Esophagus muscularis mucosa (tissue), 3 donors: Measurements from ENCODE around the gene AQP12B.

ENCODE experiments used
- CTCF ChIP-seq, 3 experiments: fragments of 200-600 bp in 2 of 3; fragments of 450-650 bp in 1 of 3; sonication (generic) in 2 of 3; IDR thresholded peaks; one replicate each; pipeline ENCODE4 v1.5.1; 2017 to 2019; ENCODE audit warnings: antibody characterized with exemption in 3 of 3, mild to moderate bottlenecking in 2 of 3, moderate library complexity in 1 of 3
- POLR2AphosphoS5 ChIP-seq, 2 donors: sonication (generic); formaldehyde crosslinking; IDR thresholded peaks; one replicate each; pipeline ENCODE4 v1.6.1; 2017; ENCODE audit warnings: antibody characterized with exemption in 2 of 2

GRCh38 chr2:240727439-240727838 is 44.8 kb upstream of the AQP12B start:
- TF ChIP-seq POLR2AphosphoS5 (IDR thresholded peaks at IDR 0.05) (no peak), CTCF (IDR thresholded peaks at IDR 0.05) (no peak)
